WI38 (cell line): Measurements from ENCODE around the gene DDAH1.
"Not testable (repeated sequence)": the region's sequence is repeated elsewhere in the genome, so short reads cannot be mapped to it uniquely, and the experiment has no call there.

Experiments
- H3K4me3 ChIP-seq: 2 replicates; pipeline ENCODE4 v1.5.1; 2011; ENCODE audit warnings: low read depth, mild to moderate bottlenecking, control low read depth, low read length
- TF ChIP-seq, protein P1 (sequence below): IDR thresholded peaks from 2 replicates; pipeline ENCODE4 v1.5.1; 2012; ENCODE audit warnings: low read depth, mild to moderate bottlenecking, control low read depth, low read length

DDAH1 gene

DNA sequence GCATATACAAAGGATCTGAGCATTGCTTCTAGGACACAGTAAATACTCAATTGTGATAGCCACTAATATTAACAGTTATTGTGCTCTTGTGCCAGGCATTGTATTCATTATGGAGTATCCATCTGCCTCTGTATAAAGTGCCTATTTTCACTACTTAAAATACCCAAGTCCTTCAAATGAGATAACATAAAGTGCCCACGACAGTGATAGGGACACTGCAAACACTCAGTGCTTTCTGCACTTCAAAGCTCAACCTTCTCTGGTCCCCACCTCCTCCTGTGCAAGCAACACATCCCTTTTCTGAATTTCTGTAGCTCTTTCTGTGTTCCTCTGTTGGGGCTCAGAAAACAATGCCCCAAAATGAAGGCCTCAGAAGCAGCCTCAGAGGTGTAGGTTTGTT lies 6.6 kb upstream of the DDAH1 start:
- H3K4me3 ChIP-seq, result no peak overlapping the region
- TF ChIP-seq, protein P1, sequence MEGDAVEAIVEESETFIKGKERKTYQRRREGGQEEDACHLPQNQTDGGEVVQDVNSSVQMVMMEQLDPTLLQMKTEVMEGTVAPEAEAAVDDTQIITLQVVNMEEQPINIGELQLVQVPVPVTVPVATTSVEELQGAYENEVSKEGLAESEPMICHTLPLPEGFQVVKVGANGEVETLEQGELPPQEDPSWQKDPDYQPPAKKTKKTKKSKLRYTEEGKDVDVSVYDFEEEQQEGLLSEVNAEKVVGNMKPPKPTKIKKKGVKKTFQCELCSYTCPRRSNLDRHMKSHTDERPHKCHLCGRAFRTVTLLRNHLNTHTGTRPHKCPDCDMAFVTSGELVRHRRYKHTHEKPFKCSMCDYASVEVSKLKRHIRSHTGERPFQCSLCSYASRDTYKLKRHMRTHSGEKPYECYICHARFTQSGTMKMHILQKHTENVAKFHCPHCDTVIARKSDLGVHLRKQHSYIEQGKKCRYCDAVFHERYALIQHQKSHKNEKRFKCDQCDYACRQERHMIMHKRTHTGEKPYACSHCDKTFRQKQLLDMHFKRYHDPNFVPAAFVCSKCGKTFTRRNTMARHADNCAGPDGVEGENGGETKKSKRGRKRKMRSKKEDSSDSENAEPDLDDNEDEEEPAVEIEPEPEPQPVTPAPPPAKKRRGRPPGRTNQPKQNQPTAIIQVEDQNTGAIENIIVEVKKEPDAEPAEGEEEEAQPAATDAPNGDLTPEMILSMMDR, result no peak

DNA sequence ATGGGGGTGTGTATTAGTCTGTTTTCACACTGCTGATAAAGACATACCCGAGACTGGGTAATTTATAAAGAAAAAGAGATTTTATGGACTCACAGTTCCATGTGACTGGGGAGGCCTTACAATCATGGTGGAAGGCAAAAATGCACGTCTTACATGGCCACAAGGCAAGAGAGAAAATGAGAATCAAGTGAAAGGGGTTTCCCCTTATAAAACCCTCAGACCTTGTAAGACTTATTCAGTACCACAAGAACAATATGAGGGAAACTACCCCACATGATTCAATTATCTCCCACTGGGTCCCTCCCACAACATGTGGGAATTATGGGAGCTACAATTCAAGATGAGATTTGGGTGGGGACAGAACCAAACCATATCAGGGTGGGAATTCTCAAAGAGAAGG lies 5.2 kb upstream of the DDAH1 start:
- H3K4me3 ChIP-seq, result not testable (repeated sequence)

DNA sequence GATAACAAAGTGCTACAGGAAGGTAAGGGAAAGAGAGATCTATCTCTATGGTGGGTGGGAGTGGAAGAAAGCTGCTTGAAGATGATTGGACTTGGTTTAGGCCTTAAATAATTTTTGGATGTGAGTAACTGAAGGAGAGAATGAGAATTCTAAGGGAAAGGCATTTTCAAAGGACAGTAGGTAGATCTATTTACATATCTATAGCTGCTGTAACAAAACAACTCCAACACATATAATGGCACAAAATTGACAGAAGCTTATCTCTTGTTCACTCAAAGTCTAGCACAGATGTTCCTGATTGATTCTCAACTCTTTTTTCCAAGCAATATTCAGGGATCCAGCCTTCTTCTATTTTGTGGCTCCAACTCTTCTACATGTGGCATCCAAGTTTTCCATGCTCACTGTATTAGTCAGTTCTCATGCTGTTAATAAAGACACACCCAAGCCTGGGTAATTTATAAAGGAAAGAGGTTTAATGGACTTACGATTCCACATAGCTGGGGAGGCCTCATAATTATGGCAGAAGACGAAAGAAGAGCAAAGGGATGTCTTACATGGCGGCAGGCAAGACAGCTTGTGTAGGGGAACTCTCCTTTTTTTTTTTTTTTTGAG lies 3.1 kb upstream of the DDAH1 start:
- TF ChIP-seq, protein P1, result no peak
- no peak overlapping the region for H3K4me3 ChIP-seq

DNA sequence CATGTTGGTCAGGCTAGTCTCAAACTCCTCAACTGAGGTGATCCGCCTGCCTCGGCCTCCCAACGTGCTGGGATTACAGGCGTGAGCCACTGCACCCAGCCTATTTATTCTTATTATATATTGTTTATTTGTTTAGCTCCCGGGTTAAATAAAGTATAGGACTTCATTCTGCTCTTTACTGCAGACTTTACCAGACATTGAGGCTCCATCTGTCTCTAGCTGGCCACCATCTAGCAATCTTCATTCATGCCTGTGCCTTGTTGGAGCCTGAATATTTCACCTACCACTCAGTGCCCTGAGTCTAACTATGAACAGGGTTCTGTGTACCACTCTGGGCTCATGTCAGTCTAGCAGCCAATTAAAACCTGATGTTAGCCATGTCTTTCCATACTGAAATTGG lies 2.1 kb upstream of the DDAH1 start:
- TF ChIP-seq, protein P1, result no peak

DNA sequence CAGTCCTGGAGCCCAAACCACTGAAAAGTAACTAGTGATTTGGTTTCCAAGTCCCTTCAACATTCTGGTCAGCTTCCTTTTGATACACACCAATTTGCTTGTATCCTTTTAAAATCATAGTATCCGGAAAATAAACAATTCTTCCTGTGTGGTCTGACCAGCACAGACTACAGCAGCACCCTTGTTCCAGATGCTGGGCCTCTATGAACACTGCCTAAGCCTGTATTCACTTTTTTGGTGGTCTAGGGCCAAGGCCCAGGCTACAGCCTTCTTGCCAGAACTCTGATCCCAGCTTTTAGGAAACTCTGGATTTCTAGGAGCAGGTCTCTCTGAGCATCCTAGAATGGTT lies 801 bp upstream of the DDAH1 start:
- TF ChIP-seq, protein P1, result no peak

More for the DNA sequence above, 2.1 kb upstream of the DDAH1 start:
- H3K4me3 ChIP-seq, result no peak overlapping the region

DNA sequence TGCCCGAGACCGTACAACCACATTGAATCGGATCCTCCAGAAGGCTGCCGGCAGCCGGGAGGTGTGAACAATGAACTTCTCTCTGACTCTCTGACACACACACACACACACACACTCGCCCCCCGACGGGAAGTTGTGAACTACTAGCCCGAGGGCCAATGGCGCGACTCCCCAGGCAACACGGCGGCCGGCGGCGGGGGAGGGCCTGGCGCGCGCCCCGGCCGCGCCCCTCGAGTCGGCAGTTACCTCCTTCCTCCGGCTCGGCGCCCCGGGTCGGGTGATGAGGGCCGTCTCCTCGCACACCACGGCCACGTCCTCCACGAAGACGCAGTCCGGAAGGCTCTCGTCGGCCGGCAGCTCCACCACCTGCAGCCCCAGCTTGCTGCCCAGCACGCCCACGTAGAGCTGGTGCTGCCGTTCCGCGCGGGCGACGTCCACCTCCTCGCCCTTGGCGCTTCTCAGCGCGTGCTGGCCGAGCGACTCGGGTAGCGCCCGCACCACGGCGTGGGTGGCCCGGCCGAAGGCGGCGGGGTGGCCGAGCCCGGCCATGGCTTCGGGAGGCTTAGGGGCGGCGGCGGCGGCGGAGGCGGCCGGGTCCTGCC lies 361 bp downstream of the DDAH1 start:
- H3K4me3 ChIP-seq, result peak overlapping the region; percentile 81
- TF ChIP-seq, protein P1, result no peak

More for the DNA sequence above, 801 bp upstream of the DDAH1 start:
- peak overlapping the region; percentile 81 for H3K4me3 ChIP-seq

DNA sequence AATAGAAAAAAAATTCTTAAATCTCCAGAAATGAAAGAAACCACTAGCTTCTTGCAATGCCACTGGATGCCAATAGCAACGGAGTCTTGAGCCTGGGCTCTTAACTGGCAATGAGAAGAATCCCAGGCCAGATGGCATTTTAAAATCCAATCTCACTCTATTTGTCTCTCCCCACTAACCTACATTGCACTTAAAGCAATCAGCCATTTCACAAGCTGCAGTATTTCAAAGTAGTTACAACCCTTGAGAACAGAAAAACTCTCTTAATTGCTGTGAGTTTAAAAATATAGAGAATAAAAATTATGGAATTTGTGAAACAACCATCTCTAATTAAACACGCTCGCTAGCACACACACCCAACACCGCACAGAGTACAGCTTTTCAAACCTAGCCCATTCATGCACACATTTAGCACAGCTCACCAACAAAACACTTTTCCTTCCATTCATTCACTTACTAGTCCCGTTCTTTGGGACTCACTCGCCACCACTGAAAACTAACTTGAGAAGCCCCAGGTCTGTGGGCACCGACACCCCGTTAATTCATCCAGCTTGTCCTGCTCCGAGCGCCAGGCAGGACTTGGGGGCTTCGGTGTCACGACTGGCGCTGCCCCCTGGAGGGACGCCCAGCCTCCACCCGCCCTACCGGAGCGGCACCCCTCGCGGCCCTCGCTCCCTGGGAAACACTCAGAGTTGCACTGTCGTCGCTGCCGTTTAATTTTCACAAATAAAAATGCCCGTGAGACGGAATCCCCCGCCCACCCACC lies 1.0 kb downstream of the DDAH1 start:
- TF ChIP-seq, protein P1, result no peak
- H3K4me3 ChIP-seq, result peak overlapping the region; percentile 81
